ENCODE measurements around the gene DHRS7B.
"Not testable (repeated sequence)": the region's sequence is repeated elsewhere in the genome, so short reads cannot be mapped to it uniquely, and the experiment has no call there.

GRCh38 chr17:21107067-21107650, 19.6 kb upstream of the DHRS7B start:
- not testable (repeated sequence) for TF ChIP-seq CTCF, POLR2A, EP300 (IDR thresholded peaks at IDR 0.05)

All from tibial nerve (tissue), 4 donors.